ENCODE results near the gene VILL.
A peak's percentile ranks its signal among the peaks of the same experiment; 100 is the strongest.

VILL gene

DNA sequence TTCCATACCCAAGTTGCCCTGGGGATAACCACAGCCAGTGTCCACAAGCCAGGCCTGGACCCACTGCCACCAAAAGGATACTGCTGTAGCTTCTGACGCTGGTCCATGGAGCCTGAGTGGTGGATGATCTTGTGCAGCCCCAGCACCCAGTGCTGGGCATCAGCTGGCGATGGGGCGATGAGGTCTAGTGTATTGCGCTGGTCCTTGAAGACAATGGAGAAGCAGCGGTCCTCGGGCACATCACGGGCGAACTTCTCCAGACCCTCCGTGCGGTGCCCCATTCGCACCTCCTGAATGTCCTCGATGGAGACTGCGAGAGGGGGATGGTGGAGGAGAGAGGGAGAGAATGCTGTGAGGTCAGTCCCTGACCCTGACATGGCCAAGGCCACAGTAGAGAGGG, 25.8 kb downstream of the VILL start:
- no peak for DNase-seq (ENCODE audit: low read depth in 1 of 2, low spot score in 1 of 2)

DNA sequence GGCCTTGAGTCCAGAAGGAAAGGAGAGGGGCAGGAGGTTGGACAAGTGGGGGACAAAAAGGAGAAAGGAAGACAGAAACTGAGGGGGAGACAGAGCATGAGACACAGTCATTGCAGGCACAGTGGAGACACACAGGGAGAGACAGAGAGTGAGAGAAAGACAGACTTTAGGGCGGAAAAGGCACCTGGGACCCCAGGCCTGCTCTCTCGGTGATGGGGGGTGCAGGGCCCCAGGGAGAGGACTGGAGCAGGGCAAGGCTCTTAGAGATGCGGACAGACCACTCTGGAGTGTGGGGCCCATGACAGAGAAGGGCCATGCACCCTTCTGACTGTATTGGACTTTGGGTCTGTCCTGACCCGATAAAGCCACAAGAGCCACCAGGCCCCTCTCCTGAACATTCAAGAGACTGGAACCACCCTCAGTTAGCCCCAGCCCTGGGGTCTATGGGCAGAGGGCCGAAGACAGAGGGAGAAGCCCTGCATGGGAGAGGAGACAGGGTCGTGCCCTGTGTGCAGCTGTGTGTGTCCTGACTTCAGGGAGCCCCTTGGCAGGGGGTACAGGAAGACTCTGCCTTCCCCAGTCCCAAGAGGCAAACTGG, 26.4 kb downstream of the VILL start:
- DNase-seq (ENCODE audit: low read depth in 1 of 2, low spot score in 1 of 2), result no peak

DNA sequence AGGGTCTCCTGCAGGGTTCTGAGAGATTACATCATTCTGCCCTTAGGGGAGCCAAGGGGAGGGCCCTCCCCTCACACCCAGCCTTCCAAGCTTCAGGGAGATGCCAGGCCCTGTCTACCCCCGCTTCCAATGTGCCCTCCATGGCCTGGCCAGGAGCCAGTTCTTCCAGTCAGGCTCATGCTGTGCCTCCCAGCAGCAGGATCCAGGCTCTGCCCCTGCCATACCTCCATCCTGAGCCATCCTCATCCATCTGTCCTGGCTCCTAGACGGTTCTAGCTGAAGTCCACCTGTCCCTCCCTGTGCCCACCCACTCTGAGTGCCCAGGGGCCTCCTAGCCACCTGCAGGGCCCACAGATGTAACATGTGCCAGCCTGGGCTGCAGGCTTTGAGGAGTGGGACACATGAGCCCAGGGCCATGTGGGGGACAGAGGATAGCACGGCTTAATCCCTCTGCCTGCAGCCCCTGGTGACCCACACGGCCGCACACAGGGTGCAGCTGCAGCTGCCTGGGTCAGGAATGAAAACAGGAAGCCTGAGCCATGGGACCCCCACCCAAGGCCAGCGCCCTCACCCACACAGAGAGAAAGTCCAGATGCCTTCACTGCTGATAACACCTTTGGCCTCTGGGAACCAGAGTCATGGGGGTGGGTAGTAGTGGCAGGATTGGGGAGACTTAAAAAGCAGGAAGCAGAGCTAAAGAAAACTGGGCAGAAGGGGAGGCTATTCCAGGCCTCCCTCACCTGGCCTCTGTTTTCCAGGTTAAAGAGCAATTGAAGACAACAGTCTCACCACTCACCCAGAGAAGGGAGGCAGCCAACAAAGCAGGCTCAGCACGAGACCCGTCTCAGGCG, 27.1 kb downstream of the VILL start:
- DNase-seq (ENCODE audit: low read depth in 1 of 2, low spot score in 1 of 2), result no peak

DNA sequence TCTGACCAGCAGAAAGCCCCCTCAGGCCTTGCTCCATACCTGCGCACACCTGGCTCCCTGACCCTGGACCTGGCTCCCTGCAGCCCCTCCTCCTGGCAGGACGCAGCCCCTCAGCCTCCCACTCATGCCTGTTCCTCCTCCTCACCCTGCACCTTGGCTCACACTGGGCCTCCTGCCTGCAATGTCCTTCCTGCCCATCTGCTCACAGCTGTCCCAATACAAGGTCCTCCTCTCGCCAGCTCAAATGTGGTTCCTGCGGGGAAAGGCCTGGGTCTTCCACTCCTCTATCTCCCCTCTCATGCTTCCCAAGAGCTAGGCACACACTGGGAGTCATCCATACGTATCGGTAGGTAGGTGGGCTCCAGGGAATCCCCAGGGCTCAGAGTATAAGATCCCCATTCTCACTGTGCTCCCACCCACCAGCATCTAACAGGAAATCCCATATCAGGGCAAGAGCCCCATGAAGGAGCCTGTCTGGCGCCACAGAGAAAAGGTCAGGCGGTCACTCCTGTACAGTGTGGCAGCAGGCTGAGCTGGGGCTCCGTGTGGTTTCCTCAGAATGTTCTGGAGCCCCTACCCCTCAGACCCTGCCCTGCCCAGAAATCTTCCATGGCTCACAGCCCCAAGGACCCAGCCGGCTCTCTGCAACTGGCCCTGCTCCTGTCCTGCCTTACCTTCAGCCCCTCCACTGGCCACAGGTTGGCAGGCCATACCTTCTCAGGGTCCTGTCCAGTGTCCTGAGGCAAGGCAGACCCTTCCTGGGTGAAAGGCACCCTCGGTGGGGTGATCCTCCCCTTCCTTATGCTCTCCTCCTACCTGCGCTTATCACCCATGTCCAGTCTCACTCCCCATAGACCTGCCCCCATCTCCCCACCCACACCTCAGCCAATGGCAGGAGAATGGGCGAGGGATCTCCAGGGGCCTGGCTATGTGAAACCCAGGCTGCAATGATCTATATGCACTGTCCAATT, 28.0 kb downstream of the VILL start:
- DNase-seq (ENCODE audit: low read depth in 1 of 2, low spot score in 1 of 2), result no peak

DNA sequence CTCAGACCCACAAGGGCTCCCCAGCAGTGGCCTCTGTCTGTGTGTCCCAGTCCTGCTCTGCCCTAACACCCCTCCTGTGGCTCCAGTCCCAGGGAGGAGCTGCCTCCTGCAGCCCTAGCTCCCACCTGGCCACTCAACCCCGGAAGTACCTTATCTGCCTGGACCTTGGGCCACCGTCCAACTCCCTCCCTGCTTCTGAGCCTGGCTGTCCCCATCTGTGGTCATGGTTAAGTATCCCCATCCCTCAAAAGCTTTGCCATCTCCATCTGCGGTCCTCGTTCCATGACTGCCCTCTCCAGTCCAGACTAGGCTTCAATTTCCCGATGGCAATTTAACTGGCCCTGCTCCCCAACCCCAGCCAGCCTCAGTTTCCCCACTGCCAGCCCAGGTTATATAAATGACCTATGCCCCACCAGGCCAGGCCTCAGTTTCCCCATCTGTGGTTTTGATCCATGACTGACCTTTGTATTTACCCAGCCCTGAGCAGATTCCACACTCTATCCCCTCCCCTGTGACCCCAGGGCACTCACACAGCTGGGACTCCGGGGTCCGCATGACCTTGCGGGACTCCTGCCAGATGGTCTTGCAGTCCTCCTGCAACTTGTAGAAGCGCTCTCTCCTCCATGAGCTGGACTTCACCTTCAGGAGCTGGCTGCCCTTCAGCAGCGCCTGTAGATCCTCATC, 29.2 kb downstream of the VILL start:
- DNase-seq (ENCODE audit: low read depth in 1 of 2, low spot score in 1 of 2), result no peak

DNA sequence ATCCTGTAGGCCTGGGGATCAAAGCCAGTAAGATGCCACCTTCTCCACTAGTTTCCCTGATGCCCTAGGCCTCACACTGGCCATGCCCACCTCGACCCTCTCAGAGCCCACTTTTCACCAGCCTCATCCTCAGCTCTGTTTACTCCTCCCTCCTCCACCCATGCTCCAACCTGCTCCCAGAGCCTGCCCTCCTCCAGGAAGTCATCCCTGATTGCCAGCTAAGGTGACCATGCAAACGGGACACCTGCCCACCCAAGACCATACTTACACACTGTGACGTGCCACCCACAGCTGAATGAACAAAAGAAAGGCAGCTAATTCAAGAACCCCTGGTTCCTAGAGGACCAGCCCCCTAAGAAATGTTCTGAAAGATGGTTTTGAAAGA, 29.7 kb downstream of the VILL start:
- DNase-seq (ENCODE audit: low read depth in 1 of 2, low spot score in 1 of 2), result no peak

DNA sequence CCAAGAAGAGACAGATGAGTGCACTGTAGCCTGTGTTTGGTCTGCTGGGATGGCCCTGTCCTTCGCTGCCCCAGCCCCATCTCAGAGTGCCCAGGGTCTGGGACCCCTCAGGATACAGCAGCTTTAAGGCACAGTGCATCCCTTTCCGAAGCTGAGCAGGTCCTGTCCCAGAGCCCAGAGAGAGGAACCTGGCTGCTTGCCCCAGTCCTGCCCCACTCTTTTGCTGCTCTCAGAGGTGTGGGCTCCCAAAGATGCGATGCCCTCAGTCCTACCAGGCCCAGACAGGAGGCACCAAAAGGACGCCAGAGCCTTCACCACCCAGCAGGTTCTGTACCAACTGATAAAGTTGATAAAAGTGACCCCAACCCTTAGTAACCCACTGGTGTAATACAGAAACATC, 30.6 kb downstream of the VILL start:
- DNase-seq (ENCODE audit: low read depth in 1 of 2, low spot score in 1 of 2), result no peak

DNA sequence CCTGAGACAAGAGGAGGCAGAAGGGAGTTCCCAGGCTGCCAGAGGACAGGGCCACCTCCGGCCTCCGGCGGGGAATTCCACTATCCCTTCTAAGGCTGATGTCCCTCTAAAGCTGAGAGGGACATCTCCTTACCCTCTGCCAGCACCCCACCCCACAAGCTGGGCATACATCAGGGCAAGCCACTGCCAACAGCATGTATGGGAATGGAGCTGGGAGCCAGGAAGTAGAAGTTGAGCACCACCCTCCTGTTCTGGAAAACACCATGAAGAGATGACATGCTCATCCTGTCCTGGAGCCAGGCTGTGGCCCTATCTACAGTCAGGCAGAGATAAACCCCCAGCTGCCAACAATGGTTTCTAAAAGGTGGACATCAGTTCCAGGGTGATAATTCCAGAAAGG, 31.7 kb downstream of the VILL start:
- no peak for DNase-seq (ENCODE audit: low read depth in 1 of 2, low spot score in 1 of 2)

DNA sequence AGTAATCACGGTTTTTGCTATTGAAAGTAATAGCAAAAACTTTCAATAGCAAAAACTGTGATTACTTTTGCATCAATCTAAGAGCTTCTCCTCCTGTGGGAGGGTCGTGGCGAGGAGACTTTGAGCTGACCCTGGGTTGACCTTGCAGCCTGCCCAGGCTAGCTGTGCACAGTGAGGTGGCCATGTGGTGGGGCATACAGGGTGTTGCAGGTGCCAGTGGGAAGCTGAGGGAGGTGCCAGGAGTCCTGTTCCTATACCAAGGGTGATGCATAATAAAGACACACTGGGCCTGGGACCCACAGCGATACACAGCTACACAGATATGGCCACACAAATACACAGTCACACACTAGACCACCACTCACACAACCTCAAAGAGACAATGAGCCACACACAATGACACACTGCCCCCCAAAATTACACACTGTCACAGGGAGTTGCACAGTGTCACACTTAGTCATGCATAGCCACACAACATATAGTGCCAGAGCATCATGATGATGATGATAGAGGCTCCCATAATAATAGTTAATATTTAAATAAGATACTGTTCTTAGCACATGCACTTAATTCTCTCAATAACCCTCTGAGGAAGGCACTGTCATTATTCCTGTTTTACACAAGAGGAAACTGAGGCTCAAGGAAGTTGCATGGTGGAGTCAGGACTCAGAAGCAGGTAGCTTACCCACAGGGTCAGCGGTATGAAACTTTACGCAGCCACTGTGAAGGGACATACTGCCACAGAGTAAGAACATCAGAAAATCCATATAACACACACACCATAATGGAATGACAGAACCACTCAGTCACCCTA, 32.5 kb downstream of the VILL start:
- DNase-seq (ENCODE audit: low read depth in 1 of 2, low spot score in 1 of 2), result no peak

DNA sequence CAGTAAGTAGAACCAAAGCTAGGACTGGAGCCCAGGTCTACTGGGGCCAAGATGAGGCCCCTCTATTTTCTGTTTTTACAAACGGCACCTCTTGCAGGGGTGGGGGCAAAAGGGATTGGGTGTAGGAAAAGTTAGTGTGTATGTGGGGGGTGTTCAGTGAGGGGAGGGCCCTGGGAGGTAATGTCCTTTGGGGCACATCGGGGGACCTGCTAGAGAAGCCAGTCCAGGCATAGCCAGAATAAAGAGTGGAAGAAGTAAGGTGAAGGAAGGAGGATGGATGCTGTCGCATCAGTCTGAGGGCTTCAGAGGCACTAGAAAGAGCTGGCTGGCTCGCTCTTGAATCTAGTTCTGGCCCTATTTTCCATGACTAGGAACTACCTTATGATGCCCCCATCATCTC, 36.3 kb downstream of the VILL start:
- no peak for DNase-seq (ENCODE audit: low read depth in 1 of 2, low spot score in 1 of 2)

DNA sequence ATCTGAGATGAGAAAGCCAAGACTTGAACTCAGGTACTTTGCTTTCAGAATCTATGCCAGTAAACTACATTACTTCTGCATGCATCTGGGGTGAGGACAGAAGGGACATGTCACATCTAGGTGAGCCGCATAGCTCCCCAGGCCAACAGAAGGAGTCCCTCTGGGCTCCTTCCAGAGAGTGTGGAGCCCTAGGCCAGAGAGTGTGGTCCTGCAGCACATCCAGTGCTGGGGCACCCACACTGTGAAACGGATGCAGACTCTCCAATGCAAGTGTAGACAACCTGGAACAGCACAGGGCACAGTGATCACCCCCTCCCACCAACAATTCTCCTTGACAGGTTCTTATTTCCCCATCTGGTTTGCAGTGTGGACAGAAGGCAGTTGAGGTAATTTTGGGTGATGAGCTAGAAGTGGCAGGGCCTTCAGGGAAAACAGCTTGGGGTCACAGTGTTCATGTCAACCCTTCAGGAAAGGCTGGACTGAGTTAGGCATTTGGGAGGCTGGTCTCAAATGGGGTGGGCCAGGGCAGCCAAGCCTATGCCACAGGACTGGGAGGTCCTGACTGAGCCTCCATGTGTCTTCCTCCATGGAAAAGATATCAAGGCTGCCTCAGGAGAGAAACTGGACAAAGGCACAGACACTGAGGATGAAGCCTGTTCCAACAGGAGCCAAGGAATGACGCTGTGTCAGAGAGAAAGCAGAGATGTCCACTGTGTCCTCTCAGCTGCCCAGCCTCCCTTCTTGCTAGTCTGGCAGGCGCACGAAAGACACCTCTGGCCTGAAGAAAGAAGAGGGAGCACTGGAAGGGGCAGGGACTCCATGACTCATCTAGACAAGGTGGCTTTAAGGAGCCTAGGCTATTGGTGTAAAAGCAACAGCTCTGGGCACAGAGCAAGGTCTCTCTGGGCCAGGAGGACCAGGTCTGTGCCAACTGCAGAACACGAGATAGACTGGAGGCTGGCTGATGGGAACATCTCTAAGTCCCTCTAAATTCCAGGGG, 37.2 kb downstream of the VILL start:
- DNase-seq (ENCODE audit: low read depth in 1 of 2, low spot score in 1 of 2), result no peak

DNA sequence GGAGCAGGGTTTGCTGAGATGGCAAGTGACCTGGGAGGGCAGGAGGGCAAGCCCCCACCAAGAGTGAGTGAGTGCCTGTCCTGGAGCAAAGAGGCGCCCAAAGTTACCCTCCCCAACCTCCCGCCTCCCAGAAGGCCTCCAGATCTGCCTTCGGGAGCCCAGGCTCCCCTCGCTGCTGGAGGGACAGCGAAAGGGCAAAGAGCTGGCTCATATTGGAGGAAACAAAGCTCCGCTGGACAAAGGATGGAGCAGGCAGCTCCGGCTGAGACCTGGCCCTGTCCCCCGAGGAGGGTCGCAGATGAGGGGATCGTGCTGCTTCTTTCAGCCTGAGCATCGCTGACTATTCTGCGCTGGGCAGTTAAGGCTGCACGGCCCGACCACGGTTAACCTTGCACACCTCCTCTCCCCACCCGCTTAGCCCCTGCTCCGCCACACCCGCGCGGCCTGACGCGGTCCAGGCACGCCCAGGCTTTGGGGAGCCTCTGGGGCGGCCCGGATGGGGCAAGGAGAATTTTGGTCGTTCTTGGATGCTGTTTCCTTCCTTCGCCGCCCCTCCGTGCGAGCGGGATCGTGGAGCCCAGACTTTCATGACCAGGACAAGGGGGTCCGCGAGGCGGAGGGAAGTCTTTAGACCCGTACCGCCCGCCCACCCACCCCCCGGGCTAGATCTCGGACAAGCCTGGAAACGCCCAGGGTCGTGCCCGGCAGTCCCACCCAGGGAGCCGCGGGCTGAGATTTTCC, 38.2 kb downstream of the VILL start:
- no peak for DNase-seq (ENCODE audit: low read depth in 1 of 2, low spot score in 1 of 2)

DNA sequence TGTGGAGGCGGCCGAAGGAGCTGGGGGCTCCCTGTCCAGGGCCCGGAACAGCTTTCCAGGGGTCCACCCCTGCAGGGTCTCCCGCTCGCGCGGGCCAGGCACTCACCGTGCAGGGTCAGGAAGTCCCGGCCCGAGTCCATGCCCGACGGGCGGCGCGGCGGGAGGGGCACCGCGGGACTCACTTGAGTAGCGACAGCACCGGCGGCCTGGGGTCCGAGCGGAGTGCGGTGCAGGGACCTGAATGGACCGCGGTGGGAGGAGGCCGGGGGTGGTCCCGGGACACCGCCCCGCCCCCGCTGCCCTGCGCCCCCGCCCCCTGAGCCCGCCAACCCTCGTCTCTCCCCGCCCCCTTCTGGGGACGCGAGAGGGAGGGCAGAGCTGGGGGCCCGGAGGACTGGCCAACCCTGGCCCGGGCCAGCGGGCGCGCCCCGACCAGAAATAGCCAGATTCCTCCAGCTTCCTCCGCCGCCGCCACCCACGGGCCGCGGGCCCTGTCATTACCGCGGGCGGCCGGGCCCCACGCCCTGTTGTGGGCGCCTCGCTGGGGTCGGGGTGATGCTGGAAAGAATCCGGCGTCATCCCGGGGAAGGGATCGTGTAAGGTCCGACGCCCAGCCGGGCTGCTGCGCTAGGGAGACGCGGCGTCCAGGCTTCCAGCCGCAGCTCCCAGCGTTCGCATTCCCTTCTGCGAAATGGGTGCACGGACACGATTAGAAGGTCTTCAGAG, 39.0 kb downstream of the VILL start, which contains the start of gene PLCD1:
Gene PLCD1 (minus strand): TSS at position 243 of the 726 bp plus-strand sequence. CDS start 103 bp downstream, at position 140.
- DNase-seq (ENCODE audit: low read depth in 1 of 2, low spot score in 1 of 2), result peak in 1 of 2 donors; percentile 38

DNA sequence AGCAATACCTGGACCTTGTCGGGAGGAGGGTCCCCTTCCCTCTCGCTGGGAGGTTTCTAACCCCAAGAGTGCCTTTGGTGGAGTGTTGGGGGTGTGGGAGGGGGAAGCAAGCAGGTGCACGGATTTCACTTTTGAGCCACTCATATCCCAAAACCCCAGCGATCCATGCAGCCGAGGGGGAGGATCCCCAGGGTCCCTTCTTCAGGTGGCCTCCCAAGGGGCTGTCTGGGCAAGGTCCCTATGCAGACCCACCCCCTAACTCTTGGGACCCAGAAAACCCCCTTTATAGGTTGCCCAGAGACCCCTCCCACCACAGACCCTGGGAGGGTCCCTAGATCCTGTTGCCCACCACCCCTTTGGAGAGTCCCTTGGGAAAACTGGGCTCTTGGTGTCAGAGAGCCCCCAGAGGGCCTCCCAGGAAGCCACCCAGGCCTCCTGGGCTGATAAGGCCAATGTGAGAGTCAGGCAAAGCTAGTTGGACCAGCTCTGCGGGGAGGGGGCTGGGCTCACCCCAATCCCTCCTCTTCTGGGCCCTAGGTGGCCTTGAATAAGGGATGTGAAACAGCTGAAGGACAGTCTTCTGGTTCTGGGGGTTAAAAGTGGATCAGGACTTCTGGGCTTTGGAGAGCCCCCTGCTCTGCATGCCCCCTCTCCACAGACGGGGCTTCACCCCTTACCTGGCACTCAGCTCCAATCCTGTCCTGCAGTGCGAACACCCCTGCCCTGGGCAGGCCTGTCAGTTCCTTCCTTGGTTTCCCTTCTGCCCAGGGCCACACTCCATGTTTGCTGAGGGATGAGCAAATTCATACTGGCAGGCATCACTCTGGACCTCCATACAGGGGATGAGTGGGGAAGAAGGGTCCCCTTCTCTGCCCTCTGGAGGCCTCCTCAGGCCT, 39.8 kb downstream of the VILL start:
- DNase-seq (ENCODE audit: low read depth in 1 of 2, low spot score in 1 of 2), result no peak

DNA sequence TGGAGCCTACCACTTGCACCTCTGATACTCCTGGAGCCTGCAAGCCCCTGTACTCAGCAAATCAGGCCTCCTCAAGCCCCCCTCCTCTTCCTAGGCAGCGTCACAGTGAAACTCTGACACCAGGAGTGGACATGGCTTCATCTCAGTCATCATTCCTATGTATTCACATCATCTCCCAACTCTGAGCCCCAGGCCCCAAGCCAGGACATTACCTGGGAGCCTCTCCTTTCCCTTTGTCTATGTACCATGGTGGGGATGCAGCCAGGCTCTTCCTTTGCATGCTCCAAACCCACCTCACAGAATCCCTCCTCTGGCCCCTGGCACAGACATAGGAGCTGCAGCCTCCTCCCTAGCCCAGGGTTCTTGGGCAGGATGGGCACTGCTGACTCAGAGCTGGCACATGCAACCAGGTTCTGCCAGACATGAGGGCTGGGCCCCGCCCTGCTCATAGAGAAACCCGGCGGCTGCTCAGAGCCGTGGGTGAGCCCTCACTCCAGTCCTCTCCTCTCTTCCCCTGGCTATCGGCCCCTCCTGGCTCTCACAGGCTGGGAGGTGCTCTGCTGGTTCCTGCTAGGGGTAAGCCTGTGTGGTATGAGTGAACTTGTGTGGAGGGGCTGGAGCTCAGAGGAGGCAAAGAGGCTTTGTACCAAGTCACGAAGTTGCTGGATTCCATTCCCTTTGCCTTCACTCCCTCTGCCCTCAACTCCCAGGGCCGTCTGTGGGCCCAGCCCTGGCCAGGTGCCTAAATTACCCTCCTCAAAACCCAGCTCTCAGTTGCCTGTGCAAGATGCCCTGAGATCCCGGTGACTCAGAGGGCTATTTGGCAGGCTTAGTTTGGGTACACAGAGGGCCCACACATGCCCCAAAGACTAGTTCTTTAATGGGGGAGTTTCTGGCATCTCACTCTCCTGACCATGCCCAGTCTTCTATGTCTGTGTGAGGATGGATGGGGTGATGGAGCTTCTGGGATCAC, 40.7 kb downstream of the VILL start:
- peak; percentile 26 to 39 for DNase-seq (ENCODE audit: low read depth in 1 of 2, low spot score in 1 of 2)

Measured in activated T-helper 1 cell treated with anti-CD3 and anti-CD28 coated beads, Interleukin-2, amount 50 U/mL, for 16 hours (primary cell).